GM21447 (cell line): ENCODE measurements around the gene OBP2B.
"Not testable (repeated sequence)": the region's sequence is repeated elsewhere in the genome, so short reads cannot be mapped to it uniquely, and the experiment has no call there.

Experiments
- ATAC-seq: cut with Tn5 transposase; IDR thresholded peaks from one replicate; pipeline ENCODE4 v1.9.1; 2021; ENCODE audit not compliant: unreplicated experiment

OBP2B gene, protein sequence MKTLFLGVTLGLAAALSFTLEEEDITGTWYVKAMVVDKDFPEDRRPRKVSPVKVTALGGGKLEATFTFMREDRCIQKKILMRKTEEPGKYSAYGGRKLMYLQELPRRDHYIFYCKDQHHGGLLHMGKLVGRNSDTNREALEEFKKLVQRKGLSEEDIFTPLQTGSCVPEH

DNA sequence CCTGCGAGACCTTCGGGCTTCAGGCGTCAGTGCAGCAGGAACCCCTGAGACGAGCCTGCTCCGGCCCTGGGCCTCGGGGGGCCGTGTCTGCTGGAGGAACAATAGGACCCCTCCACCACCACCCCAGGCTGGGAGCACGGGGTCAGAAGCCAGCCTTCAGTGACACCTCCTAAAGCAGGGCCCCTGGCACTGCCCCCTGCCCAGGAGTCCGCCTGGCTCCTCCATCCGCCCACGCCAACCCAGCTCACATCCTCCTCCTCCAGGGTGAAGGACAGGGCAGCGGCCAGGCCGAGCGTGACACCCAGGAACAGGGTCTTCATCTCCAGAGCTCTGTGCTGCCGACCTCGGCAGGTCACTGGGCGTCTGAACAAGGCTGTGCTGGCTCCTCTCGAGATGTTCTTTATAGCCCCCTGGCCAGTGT, at the start of gene OBP2B:
Gene OBP2B (minus strand): TSS at position 371 of the 421 bp plus-strand sequence. CDS start 51 bp downstream, at position 320.
- not testable (repeated sequence) for ATAC-seq

DNA sequence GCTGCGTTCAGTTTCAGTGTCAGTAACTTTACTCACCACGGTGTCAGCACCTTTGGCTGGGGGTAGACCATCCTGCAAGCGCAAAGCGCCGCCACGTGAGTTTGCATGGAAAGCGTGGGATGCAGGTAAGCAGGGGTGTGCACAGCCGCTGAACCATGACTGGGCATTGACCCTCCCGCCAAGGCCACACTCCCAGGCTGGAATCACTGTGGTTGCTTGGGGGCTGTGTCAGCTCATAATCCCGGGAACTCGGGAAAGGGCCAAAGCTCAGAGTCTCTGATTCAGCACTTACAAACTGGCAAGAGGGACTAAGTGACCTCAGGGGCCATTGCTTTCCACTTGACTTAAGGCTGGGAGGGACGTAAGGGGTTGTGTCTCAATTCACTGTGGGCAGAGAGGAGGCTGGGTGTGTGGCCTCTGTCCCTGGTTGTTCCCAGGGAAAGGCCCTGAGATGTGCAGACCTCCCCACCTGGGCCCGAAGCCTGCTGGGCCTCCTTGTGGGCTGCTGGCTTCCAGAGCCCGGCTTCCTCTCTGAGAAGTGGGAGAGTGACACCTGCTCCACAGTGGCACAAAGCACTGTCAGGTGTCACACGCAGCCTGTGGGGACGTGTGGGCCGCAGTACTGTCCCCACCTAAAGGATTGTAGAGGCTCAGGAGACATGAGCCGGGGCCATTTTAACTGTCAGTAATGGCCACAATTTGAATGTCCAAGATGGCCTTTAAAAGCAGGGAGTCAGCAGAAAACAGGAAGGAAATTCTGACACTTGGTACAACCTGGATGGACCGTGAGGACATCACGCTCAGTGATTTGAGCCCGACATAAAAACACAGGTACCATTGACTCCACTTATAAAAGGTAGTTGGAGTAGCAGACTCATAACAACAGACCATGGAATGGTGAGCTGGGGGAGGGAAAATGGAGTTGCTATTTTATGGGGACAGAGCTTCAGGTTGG, 49.3 kb upstream of the OBP2B start:
- ATAC-seq = no peak

DNA sequence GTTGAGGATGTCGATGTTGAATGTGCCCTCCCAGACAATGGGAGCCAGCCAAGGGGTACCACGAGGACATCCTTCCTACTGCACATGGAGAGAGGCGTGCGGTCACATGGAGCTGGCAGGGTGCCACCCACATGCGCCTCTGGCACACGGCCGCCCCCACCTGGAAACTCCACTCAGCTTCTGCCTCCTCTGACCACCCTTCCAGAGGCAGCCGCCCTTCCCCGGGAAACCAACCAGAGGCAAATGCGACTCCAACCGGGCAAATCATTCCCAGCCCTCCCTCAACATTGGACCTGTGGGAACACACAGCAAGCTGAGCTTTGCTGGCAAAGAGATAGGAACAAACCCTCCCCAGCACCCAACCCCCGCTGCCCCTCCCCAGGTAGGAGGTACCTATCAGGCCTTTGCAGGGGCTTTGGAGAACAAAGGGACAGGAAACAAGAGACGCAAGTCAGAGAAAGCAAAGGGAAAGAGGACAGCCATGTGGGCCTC, 48.5 kb upstream of the OBP2B start:
- no peak for ATAC-seq

DNA sequence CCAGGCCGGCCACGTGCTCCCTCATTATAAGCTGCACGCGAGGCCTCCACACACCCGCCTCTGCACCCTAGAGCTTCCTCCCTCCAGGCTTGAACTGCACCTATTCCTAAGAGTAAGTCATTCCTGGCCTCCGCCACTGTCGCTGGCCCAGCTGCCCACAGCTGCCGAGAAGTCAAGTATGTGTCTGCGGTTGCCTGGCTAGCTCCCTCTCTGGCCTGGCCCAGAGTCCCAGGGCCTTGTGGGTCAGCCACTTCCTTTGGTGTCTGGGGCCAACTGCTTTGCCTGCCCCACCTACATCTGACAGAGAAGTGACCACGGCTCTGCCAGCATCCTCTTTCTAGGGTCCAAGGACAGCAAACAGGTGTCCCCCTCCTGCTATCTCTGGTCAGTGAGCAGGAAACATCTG, 47.6 kb upstream of the OBP2B start:
- no peak for ATAC-seq

DNA sequence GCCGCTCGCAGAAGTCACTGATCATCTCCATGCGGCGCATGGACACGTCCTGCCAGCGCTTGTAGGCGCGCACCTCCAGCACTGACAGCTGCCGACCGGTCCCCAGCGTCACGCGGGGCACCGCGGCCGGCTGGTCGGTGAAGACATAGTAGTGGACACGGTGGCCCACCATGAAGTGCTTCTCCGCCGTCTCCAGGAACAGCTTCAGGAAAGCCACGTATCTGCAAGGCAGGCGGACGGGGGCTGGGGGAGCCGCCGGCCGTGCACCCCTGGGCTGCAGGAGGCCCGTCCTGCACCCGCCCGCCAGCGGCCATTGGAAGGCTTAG, 47.0 kb upstream of the OBP2B start:
- ATAC-seq = no peak

DNA sequence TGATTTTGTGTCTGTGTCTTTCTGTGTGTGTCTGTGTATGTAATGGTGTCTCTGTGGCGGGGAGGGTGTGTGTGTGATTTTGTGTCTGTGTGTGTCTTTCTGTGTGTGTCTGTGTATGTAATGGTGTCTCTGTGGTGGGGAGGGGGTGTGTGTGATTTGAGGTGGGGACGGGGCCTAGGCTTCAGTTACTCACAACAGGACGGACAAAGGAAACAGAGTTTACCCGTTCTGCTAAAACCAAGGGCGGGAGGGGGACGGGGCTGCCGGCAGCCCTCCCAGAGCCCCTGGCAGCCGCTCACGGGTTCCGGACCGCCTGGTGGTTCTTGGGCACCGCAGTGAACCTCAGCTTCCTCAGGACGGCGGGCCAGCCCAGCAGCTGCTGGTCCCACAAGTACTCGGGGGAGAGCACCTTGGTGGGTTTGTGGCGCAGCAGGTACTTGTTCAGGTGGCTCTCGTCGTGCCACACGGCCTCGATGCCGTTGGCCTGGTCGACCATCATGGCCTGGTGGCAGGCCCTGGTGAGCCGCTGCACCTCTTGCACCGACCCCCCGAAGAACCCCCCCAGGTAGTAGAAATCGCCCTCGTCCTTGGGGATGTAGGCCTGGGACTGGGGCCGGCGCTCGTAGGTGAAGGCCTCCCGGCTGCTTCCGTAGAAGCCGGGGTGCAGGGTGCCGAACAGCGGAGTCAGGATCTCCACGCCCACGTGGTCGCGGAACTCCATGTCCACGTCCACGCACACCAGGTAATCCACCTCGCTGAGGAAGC, 46.5 kb upstream of the OBP2B start:
- ATAC-seq = no peak

DNA sequence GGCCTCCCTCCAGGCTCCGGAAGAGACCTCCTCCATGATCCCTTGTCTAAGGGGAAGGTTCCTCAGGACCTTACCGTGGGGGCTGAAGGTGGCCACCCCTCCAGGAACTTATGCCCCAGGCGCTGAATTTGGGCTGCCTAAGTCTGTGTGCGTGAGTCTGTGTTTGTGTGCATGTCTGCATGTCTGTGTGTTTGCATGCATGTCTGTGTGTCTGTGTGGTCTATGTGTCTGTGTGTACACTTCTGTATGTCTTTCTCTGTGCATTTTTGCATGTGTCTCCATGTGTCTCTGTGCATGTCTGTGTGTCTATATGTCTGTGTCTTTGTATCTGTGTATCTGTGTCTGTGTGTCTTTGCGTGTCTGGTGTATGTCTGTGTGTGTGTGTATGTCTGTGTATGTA, 45.4 kb upstream of the OBP2B start:
- no peak for ATAC-seq

DNA sequence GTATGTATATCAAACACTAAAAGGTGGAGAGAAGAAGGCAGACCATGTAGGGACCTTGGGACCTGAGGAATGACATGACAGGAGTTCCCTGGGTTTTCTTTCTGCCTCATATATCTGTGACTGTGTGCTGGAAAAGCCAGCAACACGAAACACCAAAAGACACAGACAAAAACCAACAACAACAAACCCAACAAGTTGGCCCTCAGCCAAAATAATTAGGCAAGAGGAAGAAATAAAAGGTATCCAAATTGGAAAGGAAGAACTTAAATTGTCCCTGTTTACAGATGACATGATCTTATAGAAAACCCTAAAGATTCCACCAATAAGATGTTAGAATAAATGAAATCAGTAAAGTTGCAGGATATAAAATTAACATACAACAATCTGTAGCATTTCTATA, 44.2 kb upstream of the OBP2B start:
- no peak for ATAC-seq

DNA sequence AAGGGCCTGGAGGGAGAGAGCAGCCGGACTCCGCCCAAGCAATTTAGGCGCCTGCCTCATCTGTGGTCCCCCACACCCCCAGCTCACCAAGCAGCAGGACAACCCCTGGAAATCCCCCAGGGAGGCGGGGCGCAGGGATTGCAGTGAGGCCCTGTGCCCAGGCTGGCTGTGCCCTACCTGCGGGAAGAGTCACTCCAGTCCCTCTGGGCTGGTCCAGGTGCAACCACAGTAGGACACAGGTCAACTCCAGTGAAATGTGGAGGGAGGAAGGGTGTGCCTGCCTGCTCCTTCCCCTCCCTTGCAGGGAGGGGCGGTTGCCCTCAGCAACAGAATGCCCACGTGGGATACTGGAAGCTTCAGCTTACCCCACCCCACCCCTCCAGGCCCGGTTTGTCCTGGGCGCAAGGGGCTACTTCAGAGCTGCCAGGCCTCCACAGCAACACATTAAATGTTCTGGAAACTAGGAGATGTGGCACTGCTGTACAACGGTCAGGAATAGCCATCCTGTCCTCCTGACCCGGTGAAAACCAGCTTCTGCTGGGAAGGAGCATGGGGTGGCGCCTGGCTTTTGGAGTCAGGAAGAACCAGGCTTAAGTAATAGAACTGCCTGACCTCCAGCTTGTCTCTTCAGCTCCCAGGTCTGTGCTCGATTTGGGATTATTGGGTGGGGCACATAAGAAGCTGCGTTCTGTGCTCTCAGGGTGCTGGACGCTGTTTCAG, 43.4 kb upstream of the OBP2B start:
- no peak for ATAC-seq

DNA sequence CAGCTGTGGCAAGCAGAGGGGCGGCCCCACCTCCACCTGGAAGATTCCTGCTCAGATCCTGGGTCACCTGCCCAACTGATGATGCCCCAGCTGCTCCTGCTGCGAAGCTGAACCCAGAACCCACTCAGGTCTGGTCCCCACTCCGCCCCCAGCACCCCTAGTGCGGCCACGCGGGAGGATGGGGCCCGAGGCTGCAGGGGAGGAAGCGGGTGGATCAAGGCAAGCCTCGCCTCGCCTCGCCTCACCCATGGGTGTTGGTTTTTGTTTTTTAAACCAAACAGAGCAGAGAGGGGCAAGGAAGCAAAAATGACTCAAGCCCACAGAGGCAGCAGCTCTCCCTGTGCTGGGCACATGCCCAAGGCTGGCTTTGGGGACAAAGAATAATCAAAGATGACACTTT, 42.7 kb upstream of the OBP2B start:
- no peak for ATAC-seq

DNA sequence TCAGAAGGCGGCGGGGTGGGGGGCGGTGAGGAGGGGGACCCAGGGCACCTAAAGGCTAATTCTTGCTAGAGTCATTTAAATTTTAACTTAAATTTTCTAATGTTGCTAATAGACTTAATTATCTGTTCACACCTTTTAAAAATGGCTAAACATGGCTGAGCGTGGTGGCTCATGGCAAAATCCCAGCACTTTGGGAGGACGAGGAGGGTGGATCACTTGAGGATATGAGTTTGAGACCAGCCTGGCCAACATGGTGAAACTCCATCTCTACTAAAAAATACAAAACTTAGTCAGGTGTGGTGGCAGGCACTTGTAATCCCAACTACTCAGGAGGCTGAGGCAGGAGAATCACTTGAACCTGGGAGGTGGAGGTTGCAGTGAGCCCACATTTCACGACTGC, 42.2 kb upstream of the OBP2B start:
- not testable (repeated sequence) for ATAC-seq

DNA sequence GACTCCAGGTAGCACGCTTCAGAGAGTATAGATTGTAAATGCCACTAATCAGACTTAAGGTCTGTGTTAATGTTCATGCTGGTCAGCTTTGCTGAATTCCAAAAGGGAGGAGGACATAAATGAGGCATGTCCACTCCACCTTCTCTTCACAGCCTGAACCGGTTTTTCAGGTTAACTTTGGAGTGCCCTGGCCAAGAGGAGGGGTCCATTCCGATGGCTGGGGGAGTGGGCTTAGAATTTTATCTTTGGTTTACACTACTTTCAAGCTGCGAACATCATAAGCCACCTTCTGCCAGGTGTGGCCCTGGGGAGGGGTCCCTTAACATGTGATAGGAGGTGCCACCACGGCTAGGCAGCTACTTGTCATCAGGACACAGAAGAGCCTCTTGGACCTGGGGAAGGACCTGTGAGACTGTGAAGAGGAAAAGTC, 41.7 kb upstream of the OBP2B start:
- no peak for ATAC-seq

DNA sequence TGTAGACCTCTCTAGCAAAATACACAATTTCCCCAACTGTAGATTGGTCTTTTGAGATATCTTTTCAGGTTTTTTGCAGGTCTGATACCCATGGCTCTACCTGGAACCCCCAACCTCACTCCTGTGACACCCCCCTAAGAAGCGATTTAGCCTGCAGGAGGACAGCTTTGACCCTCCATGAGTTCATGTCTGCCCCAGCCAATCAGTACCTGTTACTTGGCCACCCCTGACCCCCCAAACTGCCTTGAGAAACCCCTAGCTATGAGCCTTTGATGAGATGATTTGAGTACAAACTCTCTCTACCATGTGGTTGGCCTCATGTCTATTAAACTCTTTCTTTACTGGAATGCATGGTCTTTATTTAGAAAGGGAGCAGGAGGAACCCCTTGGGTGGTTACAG, 40.3 kb upstream of the OBP2B start:
- no peak for ATAC-seq

DNA sequence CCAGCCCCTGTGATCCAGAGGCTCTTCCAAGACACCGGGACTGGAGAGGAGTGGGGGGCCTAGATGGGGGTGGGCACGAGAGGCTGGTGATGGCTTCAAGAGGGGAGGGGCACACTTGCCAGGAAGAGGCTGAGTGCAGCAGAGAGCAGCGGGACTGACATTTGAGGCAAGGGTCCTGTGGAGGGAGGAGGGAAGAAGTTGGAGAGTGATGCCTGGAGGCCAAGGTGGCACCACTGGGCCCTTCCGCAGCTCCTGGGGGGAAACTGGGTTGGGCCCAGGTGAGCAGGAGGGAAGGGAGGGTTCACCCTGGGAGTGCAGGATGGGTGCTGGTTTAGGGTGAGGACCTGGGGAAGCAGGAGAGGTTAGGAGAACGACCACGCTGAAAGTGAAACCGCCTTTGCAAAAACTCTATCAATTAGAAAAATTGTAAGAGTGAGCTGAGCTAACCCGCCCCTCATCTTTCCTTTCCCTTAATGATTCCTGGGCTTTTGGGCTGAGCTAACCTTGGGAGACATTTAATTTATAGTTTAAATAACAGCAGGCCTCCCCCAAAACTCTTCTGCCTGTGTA, 39.8 kb upstream of the OBP2B start:
- ATAC-seq = no peak

DNA sequence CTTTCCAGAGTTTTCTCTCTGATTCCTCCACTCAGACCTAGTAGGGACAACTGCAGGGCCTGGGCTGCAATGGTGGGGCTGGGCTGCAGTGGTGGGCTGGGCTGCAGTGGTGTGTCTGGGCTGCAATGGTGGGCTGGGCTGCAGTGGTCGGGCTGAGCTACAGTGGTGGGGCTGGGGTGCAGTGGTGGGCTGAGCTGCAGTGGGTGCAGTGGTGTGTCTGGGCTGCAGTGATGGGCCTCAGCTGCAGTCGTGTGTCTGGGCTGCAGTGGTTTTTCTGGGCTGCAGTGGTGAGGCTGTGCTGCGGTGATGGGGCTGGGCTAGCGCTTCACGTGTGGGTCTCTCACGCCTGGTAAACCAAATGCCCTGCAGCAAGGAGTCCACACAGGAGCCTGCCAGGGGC, 38.6 kb upstream of the OBP2B start:
- no peak for ATAC-seq

DNA sequence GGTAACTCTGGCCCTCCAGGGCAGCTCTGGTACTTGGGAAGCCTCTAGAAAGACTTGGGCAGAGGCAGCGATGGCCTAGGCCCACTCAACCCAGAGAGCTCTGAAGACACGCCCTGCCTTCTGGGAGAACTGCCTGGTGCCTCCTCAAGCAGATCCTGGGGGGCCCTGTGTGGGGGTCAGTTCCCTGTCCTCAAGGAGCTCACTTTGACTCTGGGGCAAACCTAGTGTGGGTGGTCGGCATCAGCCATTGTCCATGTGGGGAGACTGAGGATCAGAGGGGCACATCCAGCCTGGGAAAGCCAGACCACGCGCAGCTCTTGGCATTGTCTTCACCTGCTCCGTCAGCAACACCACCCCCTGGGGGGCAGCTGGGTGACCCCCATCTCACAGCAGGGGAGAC, 37.9 kb upstream of the OBP2B start:
- ATAC-seq = no peak

DNA sequence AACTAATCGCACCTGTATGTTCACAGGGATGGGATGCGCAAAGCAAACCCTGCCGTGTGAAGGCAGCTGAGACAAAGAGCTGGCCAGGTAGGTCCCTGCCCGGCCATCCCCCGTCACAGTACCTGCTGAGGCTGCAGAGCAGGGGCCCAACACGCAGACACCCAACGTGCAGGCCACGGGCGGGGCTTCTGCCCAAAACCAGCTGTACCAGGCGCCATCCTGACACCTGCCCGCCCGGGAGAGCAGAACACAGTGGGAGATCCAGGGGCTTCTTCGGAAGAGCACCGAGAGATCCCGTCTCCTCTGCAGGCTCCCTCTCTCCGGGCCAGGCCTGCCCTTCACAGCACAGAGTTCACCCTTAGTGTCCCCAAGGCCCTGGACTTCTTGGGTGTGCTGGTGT, 37.5 kb upstream of the OBP2B start:
- no peak for ATAC-seq

DNA sequence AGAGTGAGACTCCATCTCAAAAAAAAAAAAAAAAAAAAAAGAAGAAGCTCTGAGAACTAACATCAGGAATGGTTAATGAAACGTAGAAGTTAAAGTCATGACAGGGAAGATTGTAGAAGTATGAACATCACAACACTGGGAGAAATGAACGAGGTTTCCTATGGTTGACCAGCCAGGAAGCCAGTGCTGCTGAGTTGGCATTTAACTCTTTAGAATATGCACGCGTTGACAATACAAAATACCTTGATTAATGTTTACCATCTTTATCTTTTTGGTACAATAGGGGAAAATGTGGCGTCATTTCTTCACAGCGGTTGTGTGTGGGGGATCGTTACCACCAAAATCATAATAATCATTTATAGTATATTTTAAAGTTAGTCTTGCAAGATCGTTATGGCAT, 33.9 kb upstream of the OBP2B start:
- no peak for ATAC-seq

DNA sequence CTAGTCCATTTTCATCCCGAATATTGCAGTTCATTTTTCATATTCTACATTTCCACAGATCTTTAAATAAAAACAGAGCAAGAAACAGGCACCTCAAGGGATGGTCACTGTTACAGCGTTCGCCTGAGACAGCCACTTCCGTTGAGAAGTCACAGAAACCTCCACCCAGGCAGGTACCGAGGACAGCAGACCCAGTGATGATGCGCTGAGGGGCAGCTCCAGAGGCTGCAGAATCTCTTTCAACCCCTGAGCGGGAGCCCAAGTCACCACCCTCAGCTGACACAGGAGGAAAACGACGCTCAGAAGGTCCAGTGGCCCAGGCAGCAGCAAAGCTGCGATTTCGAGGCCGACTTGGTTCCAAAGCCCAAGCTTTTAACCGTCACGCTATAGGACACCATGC, 33.2 kb upstream of the OBP2B start:
- no peak for ATAC-seq

DNA sequence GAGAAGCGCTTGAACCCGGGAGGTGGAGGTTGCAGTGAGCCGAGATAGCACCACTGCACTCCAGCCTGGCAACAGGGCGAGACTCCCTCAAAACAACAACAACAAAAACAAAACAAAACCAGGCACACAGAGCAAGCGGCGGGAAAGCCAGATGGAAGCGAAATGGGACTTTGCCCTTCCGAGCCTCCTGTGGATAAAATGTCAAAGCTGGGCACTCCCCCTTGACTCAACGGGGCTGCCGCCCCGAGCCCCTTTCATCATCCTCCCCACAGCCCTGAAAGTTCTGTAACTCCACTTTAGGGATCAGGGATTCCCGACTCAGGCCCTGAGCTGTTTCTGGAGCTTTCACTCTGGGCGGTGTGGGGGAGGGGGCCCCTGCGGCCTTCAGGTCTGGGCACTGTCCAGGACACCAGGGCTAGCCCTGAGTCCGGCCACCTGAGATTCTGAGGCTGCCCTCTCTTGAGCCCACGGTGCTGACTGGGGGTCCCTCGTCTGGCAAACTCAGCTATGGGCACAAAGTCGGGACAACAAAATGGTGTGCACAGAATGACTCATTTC, 30.6 kb upstream of the OBP2B start:
- no peak for ATAC-seq
